Lower lobe of right lung (tissue), 2 donors: ENCODE measurements around the gene CLEC4D. TPM values are rescaled to one million over a fixed set of nuclear protein-coding genes. Genes with fewer than 3 reads are reported as not detected.
"Not testable (repeated sequence)": the region's sequence is repeated elsewhere in the genome, so short reads cannot be mapped to it uniquely, and the experiment has no call there.

ENCODE experiments used
- ATAC-seq, 2 donors: fragments of 200-7000 bp; cut with Tn5 transposase; one replicate each; pipeline ENCODE4 v1.9.1; 2020 to 2022; ENCODE audit warnings: mild to moderate bottlenecking in 2 of 2, moderate library complexity in 2 of 2
- DNase-seq: peaks from one replicate; pipeline ENCODE4 v3.0.0-alpha.2; 2020
- H3K27ac ChIP-seq: fragments of 200-600 bp; one replicate; pipeline ENCODE4 v1.8.0; 2022
- H3K27me3 ChIP-seq: fragments of 200-600 bp; one replicate; pipeline ENCODE4 v1.8.0; 2022; ENCODE audit warnings: low read depth
- H3K36me3 ChIP-seq: fragments of 200-600 bp; one replicate; pipeline ENCODE4 v1.8.0; 2022; ENCODE audit warnings: mild to moderate bottlenecking
- H3K4me1 ChIP-seq: fragments of 200-600 bp; one replicate; pipeline ENCODE4 v1.8.0; 2022
- H3K4me3 ChIP-seq: fragments of 200-600 bp; one replicate; pipeline ENCODE4 v1.8.0; 2022; ENCODE audit warnings: mild to moderate bottlenecking
- H3K9me3 ChIP-seq: fragments of 200-600 bp; one replicate; pipeline ENCODE4 v1.8.0; 2022
- intact Hi-C: fragments of 100-400 bp; cut with DNase I; formaldehyde crosslinking; loops from one replicate; pipeline ENCODE4 v1.11.0; 2022
- total RNA-seq: library from RNA; stranded (reverse); fragmentation: NEBNext Ultra II Directional; extraction: Animal tissue kit (Norgen Biotek cat#: 25700); gene quantifications from one replicate; pipeline ENCODE4 v1.2.1, GENCODE V29; 2021
- TF ChIP-seq, protein P1 (sequence below): fragments of 200-600 bp; IDR thresholded peaks from one replicate; pipeline ENCODE4 v1.8.0; 2022; ENCODE audit warnings: antibody characterized with exemption, mild to moderate bottlenecking
- donor health status: DM: no; HTN: yes; CAD: no; lungs with severe emphysema.

The CLEC4D gene
- total RNA-seq, 1 donor from 2014 or later = 1.4 TPM

DNA sequence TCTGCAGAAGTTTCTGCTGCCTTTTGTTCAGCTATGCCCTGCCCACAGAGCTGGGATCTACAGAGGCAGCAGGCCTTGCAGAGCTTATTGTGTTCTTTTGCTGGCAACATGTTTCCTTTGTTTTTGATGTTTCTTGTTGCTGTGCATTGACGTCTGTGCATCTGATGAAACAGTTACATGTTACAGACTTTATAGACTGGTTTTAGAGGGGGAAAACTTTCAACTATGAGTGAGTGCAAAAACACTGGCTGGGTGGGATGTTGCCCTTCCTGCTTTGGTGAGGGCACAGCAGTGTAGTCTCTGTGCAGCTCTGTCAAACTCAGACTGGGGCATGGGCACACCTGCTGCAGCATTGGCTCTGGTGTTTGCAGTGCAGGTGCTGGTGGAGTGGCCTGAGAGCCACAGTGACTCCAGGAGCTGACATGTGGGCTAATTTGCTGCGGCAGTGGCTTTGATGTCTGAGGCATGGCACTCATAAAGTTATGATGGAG, 30.7 kb upstream of the CLEC4D start:
- no peaks in the 10 kb centered on the region for H3K27me3 ChIP-seq
- DNase-seq = no peak
- H3K27ac ChIP-seq = no peak overlapping the region
- H3K4me3 ChIP-seq = no peak overlapping the region
- no peaks in the 10 kb centered on the region for H3K4me1 ChIP-seq
- no peak for ATAC-seq
- TF ChIP-seq, protein P1, sequence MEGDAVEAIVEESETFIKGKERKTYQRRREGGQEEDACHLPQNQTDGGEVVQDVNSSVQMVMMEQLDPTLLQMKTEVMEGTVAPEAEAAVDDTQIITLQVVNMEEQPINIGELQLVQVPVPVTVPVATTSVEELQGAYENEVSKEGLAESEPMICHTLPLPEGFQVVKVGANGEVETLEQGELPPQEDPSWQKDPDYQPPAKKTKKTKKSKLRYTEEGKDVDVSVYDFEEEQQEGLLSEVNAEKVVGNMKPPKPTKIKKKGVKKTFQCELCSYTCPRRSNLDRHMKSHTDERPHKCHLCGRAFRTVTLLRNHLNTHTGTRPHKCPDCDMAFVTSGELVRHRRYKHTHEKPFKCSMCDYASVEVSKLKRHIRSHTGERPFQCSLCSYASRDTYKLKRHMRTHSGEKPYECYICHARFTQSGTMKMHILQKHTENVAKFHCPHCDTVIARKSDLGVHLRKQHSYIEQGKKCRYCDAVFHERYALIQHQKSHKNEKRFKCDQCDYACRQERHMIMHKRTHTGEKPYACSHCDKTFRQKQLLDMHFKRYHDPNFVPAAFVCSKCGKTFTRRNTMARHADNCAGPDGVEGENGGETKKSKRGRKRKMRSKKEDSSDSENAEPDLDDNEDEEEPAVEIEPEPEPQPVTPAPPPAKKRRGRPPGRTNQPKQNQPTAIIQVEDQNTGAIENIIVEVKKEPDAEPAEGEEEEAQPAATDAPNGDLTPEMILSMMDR = no peak
- intact Hi-C loops = no loop called here
- H3K36me3 ChIP-seq = no peaks in the 10 kb centered on the region
- no peaks in the 10 kb centered on the region for H3K9me3 ChIP-seq

DNA sequence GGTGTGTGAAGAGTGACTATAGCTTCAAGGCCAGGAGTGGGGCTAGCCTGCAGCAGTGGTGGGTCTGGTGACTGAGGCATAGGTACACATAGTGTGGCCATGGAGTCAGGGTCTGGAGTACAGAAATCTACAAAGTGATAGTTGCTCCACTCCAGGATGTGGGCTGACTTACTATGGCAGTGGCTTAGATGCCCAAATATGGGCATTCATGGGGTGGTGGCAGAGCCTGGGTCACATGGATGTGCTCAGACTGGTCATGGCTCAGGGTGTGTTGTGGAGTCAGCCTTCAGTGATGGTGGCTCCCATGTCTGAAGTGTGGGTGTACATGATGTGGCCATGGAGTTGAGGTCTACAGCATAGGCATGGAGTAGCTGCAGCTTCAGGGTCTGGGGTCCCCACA, 30.2 kb upstream of the CLEC4D start:
- H3K36me3 ChIP-seq = no peaks in the 10 kb centered on the region
- H3K4me1 ChIP-seq = no peaks in the 10 kb centered on the region
- DNase-seq (no peak), ATAC-seq (no peak)
- H3K4me3 ChIP-seq = no peak overlapping the region
- H3K27ac ChIP-seq = no peak overlapping the region
- H3K27me3 ChIP-seq = no peaks in the 10 kb centered on the region
- TF ChIP-seq, protein P1 = no peak
- H3K9me3 ChIP-seq = no peaks in the 10 kb centered on the region
- intact Hi-C loops = no loop called here

DNA sequence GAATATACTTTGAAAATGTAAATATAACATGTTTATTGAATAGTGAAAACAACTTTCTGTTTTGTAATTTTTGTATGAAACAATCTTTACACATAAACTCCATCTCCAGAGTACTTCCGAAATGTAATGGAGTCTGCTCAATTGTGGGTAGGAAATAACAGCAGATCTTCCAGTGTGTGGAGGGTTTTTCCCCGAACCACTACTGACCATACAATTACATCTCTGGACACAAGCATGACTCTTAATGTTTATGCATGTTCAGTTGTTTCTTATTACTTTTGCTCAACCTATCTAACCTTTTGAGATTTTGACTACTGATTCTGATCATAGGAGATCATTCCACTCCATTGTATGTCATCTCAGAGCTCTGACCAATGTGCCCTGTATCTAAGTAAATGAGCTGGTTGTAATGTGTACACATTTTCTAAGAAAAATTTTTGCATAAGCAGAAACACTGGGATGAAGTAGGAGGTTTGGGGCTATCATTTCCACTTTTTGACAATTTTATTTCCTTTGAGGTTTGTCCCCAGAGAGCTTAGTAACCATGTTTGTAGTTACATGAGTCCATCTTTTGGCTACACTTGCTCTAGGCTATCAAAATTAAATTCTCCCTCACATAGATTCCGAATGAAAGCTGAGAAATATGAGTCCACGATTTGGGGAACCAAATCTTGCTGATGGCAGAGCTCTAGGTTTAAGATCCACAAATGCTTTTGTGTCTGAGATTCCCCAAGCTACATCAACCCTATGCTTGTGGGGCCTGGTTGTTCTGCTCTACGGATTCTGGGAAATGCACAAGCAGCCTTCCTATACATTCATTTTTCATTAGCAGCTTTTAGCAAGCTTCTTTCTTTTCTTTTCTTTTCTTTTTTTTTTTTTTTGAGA, 21.4 kb upstream of the CLEC4D start:
- DNase-seq (no peak), ATAC-seq (peak; percentile 30 to 49)
- intact Hi-C loops = no loop called here
- Histone ChIP-seq H3K27me3 (peaks cover 8% of the 10 kb centered on the region), H3K9me3 (no peaks in the 10 kb centered on the region), H3K4me3 (no peak overlapping the region), H3K4me1 (no peaks in the 10 kb centered on the region), H3K27ac (no peak overlapping the region), H3K36me3 (no peaks in the 10 kb centered on the region)
- TF ChIP-seq, protein P1 = no peak

DNA sequence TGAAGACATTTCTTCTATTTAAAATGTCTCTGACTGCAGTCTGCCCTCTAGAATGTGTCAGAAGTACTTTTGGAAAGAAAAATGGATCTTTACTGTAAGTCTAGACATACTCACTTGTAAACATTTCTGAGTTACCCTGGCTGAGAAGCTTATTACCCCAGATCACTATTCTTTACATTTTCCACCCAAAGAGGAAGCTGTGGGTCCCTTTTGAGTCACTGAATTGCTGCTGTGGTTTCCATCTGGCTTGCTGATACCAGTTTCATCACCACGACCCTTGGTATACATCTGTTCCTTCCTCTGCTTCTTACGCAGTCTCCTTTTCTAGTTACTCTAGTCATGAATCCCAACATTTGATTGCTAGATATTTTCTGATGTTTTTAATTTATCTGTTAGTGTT, 20.2 kb upstream of the CLEC4D start:
- TF ChIP-seq, protein P1 = no peak
- H3K27ac ChIP-seq = peak overlapping the region; percentile 22
- peaks cover 8% of the 10 kb centered on the region for H3K27me3 ChIP-seq
- no peak for DNase-seq
- intact Hi-C loops = no loop called here
- peak; percentile 82 to 88 for ATAC-seq
- no peak overlapping the region for H3K4me3 ChIP-seq
- no peaks in the 10 kb centered on the region for H3K4me1 ChIP-seq
- no peaks in the 10 kb centered on the region for H3K36me3 ChIP-seq
- no peaks in the 10 kb centered on the region for H3K9me3 ChIP-seq

DNA sequence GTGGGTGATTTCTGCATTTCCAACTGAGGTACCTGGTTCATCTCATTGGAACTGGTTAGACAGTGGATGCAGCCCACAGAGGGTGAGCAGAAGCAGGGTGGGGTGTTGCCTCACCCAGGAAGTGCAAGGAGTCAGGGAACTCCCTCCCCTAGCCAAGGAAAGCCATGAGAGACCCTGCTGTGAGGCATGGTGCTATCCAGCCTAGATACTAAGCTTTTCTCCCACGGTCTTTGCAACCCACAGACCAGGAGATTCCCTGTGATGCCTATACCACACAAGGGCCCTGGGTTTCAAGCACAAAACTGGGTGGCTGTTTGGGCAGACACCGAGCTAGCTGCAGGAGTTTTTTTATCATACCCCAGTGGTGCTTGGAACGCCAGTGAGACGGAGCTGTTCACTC, 17.6 kb upstream of the CLEC4D start:
- H3K27me3 ChIP-seq, H3K36me3 ChIP-seq, H3K27ac ChIP-seq, ATAC-seq, H3K4me3 ChIP-seq, DNase-seq, H3K9me3 ChIP-seq, H3K4me1 ChIP-seq, intact Hi-C loops: not testable (repeated sequence)

DNA sequence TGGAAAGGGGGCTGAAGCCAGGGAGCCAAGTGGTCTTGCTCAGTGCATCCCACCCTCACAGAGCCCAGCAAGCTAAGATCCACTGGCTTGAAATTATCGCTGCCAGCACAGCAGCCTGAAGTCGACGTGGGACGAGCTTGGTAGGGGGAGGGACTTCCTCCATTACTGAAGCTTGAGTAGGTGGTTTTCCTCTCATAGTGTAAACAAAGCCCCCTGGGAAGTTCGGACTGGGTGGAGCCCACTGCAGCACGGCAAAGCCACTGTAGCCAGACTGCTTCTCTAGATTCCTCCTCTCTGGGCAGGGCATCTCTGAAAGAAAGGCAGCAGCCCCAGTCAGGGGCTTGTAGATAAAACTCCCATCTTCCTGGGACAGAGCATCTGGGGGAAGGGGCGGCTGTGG, 17.2 kb upstream of the CLEC4D start:
- ATAC-seq, H3K4me1 ChIP-seq, H3K9me3 ChIP-seq, DNase-seq, H3K27ac ChIP-seq, H3K36me3 ChIP-seq, H3K4me3 ChIP-seq, H3K27me3 ChIP-seq, intact Hi-C loops: not testable (repeated sequence)
